Measurements from ENCODE around the gene CYP2A13.
"Not testable (repeated sequence)": the region's sequence is repeated elsewhere in the genome, so short reads cannot be mapped to it uniquely, and the experiment has no call there.

CYP2A13 gene

GRCh38 chr19:41120929-41121911, 33.0 kb downstream of the CYP2A13 start:
- not testable (repeated sequence) for DNase-seq (ENCODE audit: low spot score)

- not testable (repeated sequence) for DNase-seq (ENCODE audit: low spot score)
Observed at GRCh38 chr19:41122846-41123245, 34.6 kb downstream of the CYP2A13 start.

- DNase-seq (ENCODE audit: low spot score), result no peak
Observed at GRCh38 chr19:41123716-41124294, 35.6 kb downstream of the CYP2A13 start.

GRCh38 chr19:41126765-41127203, 38.5 kb downstream of the CYP2A13 start:
- DNase-seq (ENCODE audit: low spot score), result not testable (repeated sequence)

GRCh38 chr19:41127362-41127761, 39.1 kb downstream of the CYP2A13 start:
- not testable (repeated sequence) for DNase-seq (ENCODE audit: low spot score)

- not testable (repeated sequence) for DNase-seq (ENCODE audit: low spot score)
Observed at GRCh38 chr19:41127801-41128300, 39.6 kb downstream of the CYP2A13 start.

- DNase-seq (ENCODE audit: low spot score), result no peak
Observed at GRCh38 chr19:41128692-41129091, 40.4 kb downstream of the CYP2A13 start.

- DNase-seq (ENCODE audit: low spot score), result no peak
Observed at GRCh38 chr19:41131186-41131585, 42.9 kb downstream of the CYP2A13 start.

GRCh38 chr19:41133260-41133659, 45.0 kb downstream of the CYP2A13 start:
- no peak for DNase-seq (ENCODE audit: low spot score)

GRCh38 chr19:41134616-41135015, 46.4 kb downstream of the CYP2A13 start:
- DNase-seq (ENCODE audit: low spot score), result no peak

GRCh38 chr19:41135390-41136384, 47.4 kb downstream of the CYP2A13 start:
- peak; percentile 76 for DNase-seq (ENCODE audit: low spot score)

GRCh38 chr19:41136636-41137455, 48.6 kb downstream of the CYP2A13 start:
- DNase-seq (ENCODE audit: low spot score), result no peak

GRCh38 chr19:41144403-41144802, 56.2 kb downstream of the CYP2A13 start:
- DNase-seq (ENCODE audit: low spot score), result peak; percentile 77
